Measurements from ENCODE around the gene ARMH1.

ARMH1 gene

GRCh38 chr1:44642925-44643324, 31.6 kb upstream of the ARMH1 start:
- no peak overlapping the region for H3K9ac ChIP-seq (ENCODE audit: low read depth, low read length, poor library complexity, severe bottlenecking)
- TF ChIP-seq CTCF (conservative IDR thresholded peaks at IDR 0.05; ENCODE audit: low read length) (no peak), EZH2phosphoT487 (IDR thresholded peaks at IDR 0.05; ENCODE audit: borderline replicate concordance) (no peak)
- no peaks in the 10 kb centered on the region for H3K9me3 ChIP-seq (ENCODE audit: insufficient read depth, low read depth, low read length)
- peaks cover 99% of the 10 kb centered on the region; the same call in 1 of the 2 replicates for H3K36me3 ChIP-seq (ENCODE audit: insufficient read depth, low read length)
- H2AFZ ChIP-seq (ENCODE audit: low read length), result no peak overlapping the region
- no peaks in the 10 kb centered on the region for H4K20me1 ChIP-seq (ENCODE audit: insufficient read depth, low read length, poor library complexity, severe bottlenecking)
- peaks cover 11% of the 10 kb centered on the region; the same call in 1 of the 2 replicates for H3K79me2 ChIP-seq (ENCODE audit: insufficient read depth, low read length)
- no peak overlapping the region for H3K4me2 ChIP-seq (ENCODE audit: low read depth, low read length, poor library complexity, severe bottlenecking)
- H3K27me3 ChIP-seq (ENCODE audit: insufficient read depth, low read length, poor library complexity, severe bottlenecking), result no peaks in the 10 kb centered on the region
- H3F3A ChIP-seq (ENCODE audit: low read depth), result no peaks in the 10 kb centered on the region
- H3K4me3 ChIP-seq (ENCODE audit: low read length, poor library complexity, severe bottlenecking), result no peak overlapping the region
- no peaks in the 10 kb centered on the region for H3K9me2 ChIP-seq (replicated peaks; ENCODE audit: low read depth, low read length)
- no peaks in the 10 kb centered on the region for H3K4me1 ChIP-seq (ENCODE audit: insufficient read depth, low read length, poor library complexity, severe bottlenecking)

- Histone ChIP-seq H3K36me3 (ENCODE audit: insufficient read depth, low read length) (peaks cover 97% of the 10 kb centered on the region; the same call in 1 of the 2 replicates), H3F3A (ENCODE audit: low read depth) (no peaks in the 10 kb centered on the region), H4K20me1 (ENCODE audit: insufficient read depth, low read length, poor library complexity, severe bottlenecking) (no peaks in the 10 kb centered on the region), H3K79me2 (ENCODE audit: insufficient read depth, low read length) (peaks cover 5% of the 10 kb centered on the region; the same call in 1 of the 2 replicates), H3K9me2 (replicated peaks; ENCODE audit: low read depth, low read length) (no peaks in the 10 kb centered on the region), H3K27me3 (ENCODE audit: insufficient read depth, low read length, poor library complexity, severe bottlenecking) (no peaks in the 10 kb centered on the region), H3K9me3 (ENCODE audit: insufficient read depth, low read depth, low read length) (no peaks in the 10 kb centered on the region), H3K4me2 (ENCODE audit: low read depth, low read length, poor library complexity, severe bottlenecking) (no peak overlapping the region), H3K4me1 (ENCODE audit: insufficient read depth, low read length, poor library complexity, severe bottlenecking) (no peaks in the 10 kb centered on the region), H3K4me3 (ENCODE audit: low read length, poor library complexity, severe bottlenecking) (no peak overlapping the region), H2AFZ (ENCODE audit: low read length) (no peak overlapping the region), H3K9ac (ENCODE audit: low read depth, low read length, poor library complexity, severe bottlenecking) (no peak overlapping the region)
- no peak for TF ChIP-seq EZH2phosphoT487 (IDR thresholded peaks at IDR 0.05; ENCODE audit: borderline replicate concordance)
- TF ChIP-seq CTCF (conservative IDR thresholded peaks at IDR 0.05; ENCODE audit: low read length), result no peak
Observed at GRCh38 chr1:44643721-44644334, 30.7 kb upstream of the ARMH1 start.

- no peak for TF ChIP-seq CTCF (conservative IDR thresholded peaks at IDR 0.05; ENCODE audit: low read length)
- TF ChIP-seq EZH2phosphoT487 (IDR thresholded peaks at IDR 0.05; ENCODE audit: borderline replicate concordance), result no peak
- peaks cover 98% of the 10 kb centered on the region; the same call in 1 of the 2 replicates for H3K36me3 ChIP-seq (ENCODE audit: insufficient read depth, low read length)
- no peaks in the 10 kb centered on the region for H3K4me1 ChIP-seq (ENCODE audit: insufficient read depth, low read length, poor library complexity, severe bottlenecking)
- H3F3A ChIP-seq (ENCODE audit: low read depth), result no peaks in the 10 kb centered on the region
- no peaks in the 10 kb centered on the region for H3K9me3 ChIP-seq (ENCODE audit: insufficient read depth, low read depth, low read length)
- no peak overlapping the region for H3K4me2 ChIP-seq (ENCODE audit: low read depth, low read length, poor library complexity, severe bottlenecking)
- no peak overlapping the region for H2AFZ ChIP-seq (ENCODE audit: low read length)
- no peaks in the 10 kb centered on the region for H3K27me3 ChIP-seq (ENCODE audit: insufficient read depth, low read length, poor library complexity, severe bottlenecking)
- peaks cover 5% of the 10 kb centered on the region; the same call in 1 of the 2 replicates for H3K79me2 ChIP-seq (ENCODE audit: insufficient read depth, low read length)
- H3K9me2 ChIP-seq (replicated peaks; ENCODE audit: low read depth, low read length), result no peaks in the 10 kb centered on the region
- no peak overlapping the region for H3K9ac ChIP-seq (ENCODE audit: low read depth, low read length, poor library complexity, severe bottlenecking)
- no peaks in the 10 kb centered on the region for H4K20me1 ChIP-seq (ENCODE audit: insufficient read depth, low read length, poor library complexity, severe bottlenecking)
- H3K4me3 ChIP-seq (ENCODE audit: low read length, poor library complexity, severe bottlenecking), result no peak overlapping the region
Observed at GRCh38 chr1:44644806-44645205, 29.7 kb upstream of the ARMH1 start.
